Measurements from ENCODE around the gene MEIS1. TPM values are rescaled to one million over a fixed set of nuclear protein-coding genes. Genes with fewer than 3 reads are reported as not detected.

The MEIS1 gene
- total and polyA plus RNA-seq, 2 experiments from 2014 or later: 19.1 to 44.4 TPM

DNA sequence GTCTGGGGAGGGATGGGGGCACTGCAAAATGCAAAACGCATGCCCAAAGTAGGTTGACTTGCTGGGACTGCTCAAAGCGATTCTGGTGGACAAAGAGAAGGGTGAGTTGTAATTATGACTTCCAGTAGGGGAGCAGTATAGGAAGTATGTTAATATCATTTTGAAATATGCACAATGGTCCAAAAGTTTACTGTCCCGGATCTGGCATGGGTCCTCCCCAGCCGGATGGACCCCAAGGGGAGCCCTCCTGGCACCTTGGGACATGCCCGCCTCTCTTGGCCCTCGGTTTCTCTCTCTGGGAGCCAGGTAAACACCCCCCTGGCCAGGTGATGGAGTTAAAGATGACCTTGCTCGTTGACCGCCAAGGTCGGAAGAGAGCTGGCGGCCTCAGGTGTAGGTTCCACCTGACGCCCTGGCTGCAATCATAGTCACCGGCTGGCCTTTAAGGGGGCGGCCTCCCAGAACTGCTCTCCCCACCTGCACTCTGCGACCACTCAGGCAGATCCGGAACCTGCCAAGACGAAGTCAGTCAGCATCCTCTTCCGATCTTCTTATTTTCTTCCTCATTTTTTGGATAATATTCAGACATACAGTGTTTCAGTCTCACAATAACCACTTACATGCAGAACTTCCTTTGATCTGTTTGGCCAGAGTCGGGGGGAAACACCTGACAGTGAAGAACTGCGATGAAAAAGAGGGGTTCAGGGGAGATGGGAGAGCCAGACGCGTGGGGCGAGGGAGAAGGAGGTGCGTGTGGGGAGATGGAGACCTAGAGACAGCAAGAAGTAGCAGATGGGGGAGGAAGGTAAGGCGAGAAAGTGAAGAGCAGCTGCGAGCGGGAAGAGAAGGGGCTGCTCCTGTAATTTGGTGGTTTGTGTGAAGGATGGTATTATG is 148.3 kb downstream of the MEIS1 start:
- no peaks in the 10 kb centered on the region for H3K79me2 ChIP-seq (ENCODE audit: insufficient read depth)
- DNase-seq: no peak
- H3K4me2 ChIP-seq (ENCODE audit: unreplicated experiment): no peak overlapping the region
- no peak overlapping the region for H3K9ac ChIP-seq
- no peaks in the 10 kb centered on the region for H3K4me1 ChIP-seq (ENCODE audit: insufficient read depth)
- H3K9me2 ChIP-seq (ENCODE audit: insufficient read depth): no peaks in the 10 kb centered on the region
- WGBS, 2 experiments (ENCODE audit: low coverage in 1 of 2, low lambda C conversion rate in 2 of 2, missing lambda C conversion rate in 2 of 2): 57 to 63% methylated on average over 23 to 26 of the region's 26 CpGs
- H3K27ac ChIP-seq: no peak overlapping the region
- H3K36me3 ChIP-seq (ENCODE audit: low read depth): no peaks in the 10 kb centered on the region
- H3F3A ChIP-seq (ENCODE audit: insufficient read depth): no peaks in the 10 kb centered on the region
- TF ChIP-seq EZH2 (IDR thresholded peaks at IDR 0.05; ENCODE audit: insufficient read depth, poor library complexity, severe bottlenecking) (no peak), EZH2phosphoT487 (IDR thresholded peaks at IDR 0.05; ENCODE audit: insufficient read depth, low read depth) (no peak)
- H3K27me3 ChIP-seq (replicated peaks; ENCODE audit: insufficient read depth): peaks cover 17% of the 10 kb centered on the region
- no peaks in the 10 kb centered on the region for H3K9me3 ChIP-seq (ENCODE audit: low read depth)
- in situ Hi-C loops (cut with MboI): loop anchor here (10.0 kb wide), 1 partner anchor 1252 kb away; no protein-coding TSS in a partner anchor
- H4K20me1 ChIP-seq (ENCODE audit: insufficient read depth): no peaks in the 10 kb centered on the region
- no peak overlapping the region for H2AFZ ChIP-seq
- no peak overlapping the region for H3K4me3 ChIP-seq

DNA sequence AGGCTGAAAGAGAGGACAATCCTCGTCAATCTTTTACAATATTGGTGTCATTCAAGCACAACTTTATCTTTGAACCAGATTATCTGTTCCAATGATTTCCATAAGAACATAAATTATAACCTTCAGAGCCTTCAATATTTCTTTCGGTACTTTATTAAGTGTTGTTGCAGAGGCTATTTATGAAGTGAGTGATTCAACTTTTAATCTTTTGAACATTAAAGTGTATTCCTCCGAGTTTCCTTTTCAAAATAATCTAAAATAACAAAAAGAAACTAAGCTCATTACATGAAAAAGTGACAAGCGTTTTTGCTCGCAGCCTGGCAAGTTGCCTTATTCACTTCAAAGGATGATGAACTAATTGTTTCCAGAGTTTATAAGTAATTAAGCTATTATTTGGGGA is 149.0 kb downstream of the MEIS1 start:
- Histone ChIP-seq H3K9me3 (ENCODE audit: low read depth) (no peaks in the 10 kb centered on the region), H2AFZ (no peak overlapping the region), H3K4me2 (ENCODE audit: unreplicated experiment) (no peak overlapping the region), H3K79me2 (ENCODE audit: insufficient read depth) (no peaks in the 10 kb centered on the region), H3K36me3 (ENCODE audit: low read depth) (no peaks in the 10 kb centered on the region), H3K27me3 (replicated peaks; ENCODE audit: insufficient read depth) (peaks cover 17% of the 10 kb centered on the region), H3K9me2 (ENCODE audit: insufficient read depth) (no peaks in the 10 kb centered on the region), H3K4me1 (ENCODE audit: insufficient read depth) (no peaks in the 10 kb centered on the region), H3F3A (ENCODE audit: insufficient read depth) (no peaks in the 10 kb centered on the region), H4K20me1 (ENCODE audit: insufficient read depth) (no peaks in the 10 kb centered on the region), H3K9ac (no peak overlapping the region), H3K4me3 (no peak overlapping the region), H3K27ac (no peak overlapping the region)
- no peak for DNase-seq
- 72 to 80% methylated on average over 5 of the region's 5 CpGs for WGBS, 2 experiments (ENCODE audit: low coverage in 1 of 2, low lambda C conversion rate in 2 of 2, missing lambda C conversion rate in 2 of 2)
- TF ChIP-seq EZH2 (IDR thresholded peaks at IDR 0.05; ENCODE audit: insufficient read depth, poor library complexity, severe bottlenecking) (no peak), EZH2phosphoT487 (IDR thresholded peaks at IDR 0.05; ENCODE audit: insufficient read depth, low read depth) (no peak)
- in situ Hi-C loops (cut with MboI): loop anchor here (10.0 kb wide), 1 partner anchor 1251 kb away; no protein-coding TSS in a partner anchor

DNA sequence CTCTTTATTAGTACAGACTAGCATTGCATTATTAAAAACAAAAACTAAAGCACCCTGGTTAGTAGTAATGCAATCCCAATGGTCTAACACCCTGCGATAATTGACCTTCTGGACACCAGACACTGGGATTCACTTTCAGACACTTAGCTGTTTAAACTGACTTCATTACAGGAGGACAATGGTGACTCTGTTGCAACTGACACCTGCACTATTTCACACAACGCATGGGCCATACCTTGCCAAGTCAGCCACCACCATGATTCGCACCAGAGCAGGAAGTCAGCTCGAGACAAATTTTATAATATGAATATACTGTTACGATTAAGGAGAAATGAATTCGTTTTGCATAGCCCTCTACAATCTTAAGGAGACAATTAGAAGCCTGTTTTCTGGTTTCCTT is 150.7 kb downstream of the MEIS1 start:
- in situ Hi-C loops (cut with MboI): loop anchor here (10.0 kb wide), 1 partner anchor 1249 kb away; no protein-coding TSS in a partner anchor
- no peaks in the 10 kb centered on the region for H3K9me3 ChIP-seq (ENCODE audit: low read depth)
- TF ChIP-seq EZH2 (IDR thresholded peaks at IDR 0.05; ENCODE audit: insufficient read depth, poor library complexity, severe bottlenecking): no peak
- TF ChIP-seq EZH2phosphoT487 (IDR thresholded peaks at IDR 0.05; ENCODE audit: insufficient read depth, low read depth): no peak
- H4K20me1 ChIP-seq (ENCODE audit: insufficient read depth): no peaks in the 10 kb centered on the region
- no peaks in the 10 kb centered on the region for H3K79me2 ChIP-seq (ENCODE audit: insufficient read depth)
- H3K27me3 ChIP-seq (replicated peaks; ENCODE audit: insufficient read depth): peaks cover 6% of the 10 kb centered on the region; the same call in 1 of the 2 replicates
- H3K9me2 ChIP-seq (ENCODE audit: insufficient read depth): no peaks in the 10 kb centered on the region
- H3K27ac ChIP-seq: no peak overlapping the region
- WGBS, 2 experiments (ENCODE audit: low coverage in 1 of 2, low lambda C conversion rate in 2 of 2, missing lambda C conversion rate in 2 of 2): 85 to 90% methylated on average over 6 of the region's 6 CpGs
- no peaks in the 10 kb centered on the region for H3K36me3 ChIP-seq (ENCODE audit: low read depth)
- no peak overlapping the region for H3K4me2 ChIP-seq (ENCODE audit: unreplicated experiment)
- H3K4me3 ChIP-seq: no peak overlapping the region
- H3F3A ChIP-seq (ENCODE audit: insufficient read depth): no peaks in the 10 kb centered on the region
- no peak overlapping the region for H3K9ac ChIP-seq
- no peak overlapping the region for H2AFZ ChIP-seq
- no peaks in the 10 kb centered on the region for H3K4me1 ChIP-seq (ENCODE audit: insufficient read depth)
- DNase-seq: no peak

DNA sequence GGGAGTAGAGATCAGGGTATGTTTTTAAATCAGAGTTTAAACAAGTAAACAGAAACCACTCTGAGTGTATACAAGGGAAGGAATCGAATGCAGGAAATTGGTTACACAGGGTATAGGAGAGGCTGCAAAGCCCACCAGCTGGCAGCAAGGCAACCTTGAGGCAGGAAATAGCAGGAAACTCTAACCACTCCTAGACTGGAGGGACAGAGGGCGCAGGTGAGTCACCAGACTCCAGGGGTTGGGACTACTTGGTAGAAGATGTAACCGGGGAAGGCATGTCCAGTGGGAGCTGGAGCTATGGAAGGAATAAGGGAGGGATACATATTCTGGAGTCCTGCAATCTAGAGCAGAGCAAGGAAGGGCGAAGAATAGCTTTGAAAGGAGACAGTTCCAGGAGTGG is 152.3 kb downstream of the MEIS1 start:
- peak; percentile 26 for DNase-seq
- H3F3A ChIP-seq (ENCODE audit: insufficient read depth): no peaks in the 10 kb centered on the region
- WGBS, 2 experiments (ENCODE audit: low coverage in 1 of 2, low lambda C conversion rate in 2 of 2, missing lambda C conversion rate in 2 of 2): 49 to 62% methylated on average over 4 of the region's 4 CpGs
- no peaks in the 10 kb centered on the region for H3K79me2 ChIP-seq (ENCODE audit: insufficient read depth)
- H3K9ac ChIP-seq: no peak overlapping the region
- no peak overlapping the region for H3K4me2 ChIP-seq (ENCODE audit: unreplicated experiment)
- H3K27ac ChIP-seq: no peak overlapping the region
- H3K4me3 ChIP-seq: no peak overlapping the region
- in situ Hi-C loops (cut with MboI): loop anchor here (10.0 kb wide), 1 partner anchor 1248 kb away; no protein-coding TSS in a partner anchor
- TF ChIP-seq EZH2phosphoT487 (IDR thresholded peaks at IDR 0.05; ENCODE audit: insufficient read depth, low read depth): no peak
- no peak for TF ChIP-seq EZH2 (IDR thresholded peaks at IDR 0.05; ENCODE audit: insufficient read depth, poor library complexity, severe bottlenecking)
- no peaks in the 10 kb centered on the region for H3K9me3 ChIP-seq (ENCODE audit: low read depth)
- no peaks in the 10 kb centered on the region for H4K20me1 ChIP-seq (ENCODE audit: insufficient read depth)
- H3K9me2 ChIP-seq (ENCODE audit: insufficient read depth): no peaks in the 10 kb centered on the region
- no peaks in the 10 kb centered on the region for H3K27me3 ChIP-seq (replicated peaks; ENCODE audit: insufficient read depth)
- H3K36me3 ChIP-seq (ENCODE audit: low read depth): no peaks in the 10 kb centered on the region
- no peaks in the 10 kb centered on the region for H3K4me1 ChIP-seq (ENCODE audit: insufficient read depth)
- H2AFZ ChIP-seq: no peak overlapping the region

Measured in GM23248 (cell line).